Stomach (tissue), 9 donors: ENCODE data around the gene LRP1. TPM values are rescaled to one million over a fixed set of nuclear protein-coding genes. Genes with fewer than 3 reads are reported as not detected.

ENCODE experiments used
- DNase-seq, 2 donors: peaks; one replicate each; pipeline versions ENCODE4 v3.0.0 to v3.0.0-alpha.2; 2013 to 2019
- H3K27ac ChIP-seq, 5 donors: fragments of 200-600 bp in 4 of 5; sonication (generic) in 4 of 5; one replicate each; pipeline ENCODE4 v1.5.1; 2013 to 2019; ENCODE audit warnings: mild to moderate bottlenecking in 1 of 5, moderate library complexity in 1 of 5
- H3K27me3 ChIP-seq, 3 donors: fragments of 200-600 bp; sonication (generic); one replicate each; pipeline ENCODE4 v1.5.1; 2017 to 2019; ENCODE audit warnings: mixed run types in 1 of 3
- H3K36me3 ChIP-seq, 4 donors: fragments of 200-600 bp; sonication (generic); 1 replicate in 3 of 4; 2 replicates in 1 of 4; pipeline ENCODE4 v1.5.1; 2016 to 2019
- H3K4me1 ChIP-seq, 4 donors: fragments of 200-600 bp; sonication (generic); one replicate each; pipeline ENCODE4 v1.5.1; 2016 to 2019
- H3K4me3 ChIP-seq, 4 donors: fragments of 200-600 bp; sonication (generic) in 3 of 4; one replicate each; pipeline ENCODE4 v1.5.1; 2016 to 2019; ENCODE audit warnings: mild to moderate bottlenecking in 1 of 4
- H3K9me3 ChIP-seq, 4 donors: fragments of 200-600 bp; sonication (generic); one replicate each; pipeline ENCODE4 v1.5.1; 2016 to 2019
- EP300 ChIP-seq: sonication (generic); formaldehyde crosslinking; IDR thresholded peaks from one replicate; pipeline ENCODE4 v1.6.1; 2017; ENCODE audit warnings: antibody characterized with exemption
- POLR2A ChIP-seq, 4 donors: fragments of 450-650 bp; IDR thresholded peaks; one replicate each; pipeline ENCODE4 v1.6.1; 2016; ENCODE audit warnings: antibody characterized with exemption in 4 of 4, control low read depth in 2 of 4, mild to moderate bottlenecking in 1 of 4, moderate library complexity in 1 of 4
- POLR2AphosphoS5 ChIP-seq, 3 donors: sonication (generic); formaldehyde crosslinking; IDR thresholded peaks; one replicate each; pipeline ENCODE4 v1.6.1; 2016; ENCODE audit warnings: antibody characterized with exemption in 3 of 3
- WGBS, 5 donors: extraction: QIAGEN DNeasy Blood & Tissue Kit in 3 of 5; methylation state at CpG; one replicate each; pipeline versions ENCODE4 v1.1.5 to v1.1.7; 2013 to 2018; 5-methylcytosine and 5-hydroxymethylcytosine counted together
- intact Hi-C: fragments of 100-400 bp; cut with DNase I; formaldehyde crosslinking; loops from one replicate; pipeline ENCODE4 v1.15.1; 2023; ENCODE audit warnings: low total_unique reads
- polyA plus RNA-seq, 3 donors: library from polyadenylated mRNA; stranded (reverse); fragments of 200-250 nt; gene quantifications; one replicate each; pipeline ENCODE4 v1.2.3, GENCODE V29; 2013
- total RNA-seq, 5 donors: library from RNA; depleted of rRNA; stranded (reverse); fragments of >200 nt; gene quantifications; one replicate each; pipeline versions ENCODE4 v1.1.0 to v1.2.3, GENCODE V29; 2014 to 2016
- TF ChIP-seq, protein P1 (sequence below), 7 experiments: fragments of 450-650 bp in 4 of 7; fragments of 200-600 bp in 3 of 7; sonication (generic) in 3 of 7; IDR thresholded peaks; one replicate each; pipeline ENCODE4 v1.5.1; 2016 to 2019; ENCODE audit warnings: antibody characterized with exemption in 7 of 7, control low read depth in 2 of 7, mild to moderate bottlenecking in 1 of 7
- donor health status: healthy with polysubstance abuse.
- donor health status: Bipolar disorder and iron deficiency.
- donor health status: healthy.

LRP1 gene
- total and polyA plus RNA-seq, 8 donors: 13.5 to 510 (median 100) TPM

DNA sequence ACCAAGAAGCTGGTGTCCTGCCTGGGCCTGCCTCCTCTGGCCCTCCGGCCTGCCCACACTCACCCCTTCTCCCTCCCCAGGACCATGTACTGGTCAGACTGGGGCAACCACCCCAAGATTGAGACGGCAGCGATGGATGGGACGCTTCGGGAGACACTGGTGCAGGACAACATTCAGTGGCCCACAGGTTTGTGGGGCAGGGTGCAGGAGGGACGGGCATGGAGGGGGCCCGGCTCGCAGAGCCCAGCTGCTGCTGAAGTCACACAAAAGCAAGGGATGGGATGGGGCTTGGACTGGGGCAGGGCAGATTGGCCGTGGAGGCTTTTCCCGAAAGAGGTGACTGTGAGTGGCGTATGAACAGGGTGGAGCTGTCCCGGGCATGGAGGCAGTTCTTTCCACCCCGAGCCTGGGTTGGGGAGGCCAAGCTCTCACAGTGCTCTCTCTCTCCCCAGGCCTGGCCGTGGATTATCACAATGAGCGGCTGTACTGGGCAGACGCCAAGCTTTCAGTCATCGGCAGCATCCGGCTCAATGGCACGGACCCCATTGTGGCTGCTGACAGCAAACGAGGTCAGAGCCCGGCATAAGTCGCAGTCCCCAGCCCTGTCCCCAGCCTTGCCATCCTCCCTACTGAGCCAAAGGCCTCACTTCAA is 80.5 kb downstream of the LRP1 start:
- 62 to 81% (median 74%) methylated on average over 15 to 22 of the region's 22 CpGs for WGBS, 5 donors
- H3K27me3 ChIP-seq: peaks cover 0 to 4% (median 0%) of the 10 kb centered on the region in 3 donors
- intact Hi-C loops: no loop called here
- H3K36me3 ChIP-seq: peaks cover 43 to 91% (median 89%) of the 10 kb centered on the region in 4 donors
- TF ChIP-seq POLR2AphosphoS5 (IDR thresholded peaks at IDR 0.05): no peak
- TF ChIP-seq POLR2A (IDR thresholded peaks at IDR 0.05): no peak
- no peak for TF ChIP-seq EP300
- TF ChIP-seq, protein P1, sequence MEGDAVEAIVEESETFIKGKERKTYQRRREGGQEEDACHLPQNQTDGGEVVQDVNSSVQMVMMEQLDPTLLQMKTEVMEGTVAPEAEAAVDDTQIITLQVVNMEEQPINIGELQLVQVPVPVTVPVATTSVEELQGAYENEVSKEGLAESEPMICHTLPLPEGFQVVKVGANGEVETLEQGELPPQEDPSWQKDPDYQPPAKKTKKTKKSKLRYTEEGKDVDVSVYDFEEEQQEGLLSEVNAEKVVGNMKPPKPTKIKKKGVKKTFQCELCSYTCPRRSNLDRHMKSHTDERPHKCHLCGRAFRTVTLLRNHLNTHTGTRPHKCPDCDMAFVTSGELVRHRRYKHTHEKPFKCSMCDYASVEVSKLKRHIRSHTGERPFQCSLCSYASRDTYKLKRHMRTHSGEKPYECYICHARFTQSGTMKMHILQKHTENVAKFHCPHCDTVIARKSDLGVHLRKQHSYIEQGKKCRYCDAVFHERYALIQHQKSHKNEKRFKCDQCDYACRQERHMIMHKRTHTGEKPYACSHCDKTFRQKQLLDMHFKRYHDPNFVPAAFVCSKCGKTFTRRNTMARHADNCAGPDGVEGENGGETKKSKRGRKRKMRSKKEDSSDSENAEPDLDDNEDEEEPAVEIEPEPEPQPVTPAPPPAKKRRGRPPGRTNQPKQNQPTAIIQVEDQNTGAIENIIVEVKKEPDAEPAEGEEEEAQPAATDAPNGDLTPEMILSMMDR (IDR thresholded peaks at IDR 0.05): no peak
- H3K27ac ChIP-seq: peak overlapping the region in 1 of 5 donors; percentile 22
- H3K9me3 ChIP-seq: no peaks in the 10 kb centered on the region
- no peak overlapping the region for H3K4me3 ChIP-seq
- no peak for DNase-seq
- peaks cover 0 to 10% (median 7%) of the 10 kb centered on the region in 4 donors for H3K4me1 ChIP-seq

DNA sequence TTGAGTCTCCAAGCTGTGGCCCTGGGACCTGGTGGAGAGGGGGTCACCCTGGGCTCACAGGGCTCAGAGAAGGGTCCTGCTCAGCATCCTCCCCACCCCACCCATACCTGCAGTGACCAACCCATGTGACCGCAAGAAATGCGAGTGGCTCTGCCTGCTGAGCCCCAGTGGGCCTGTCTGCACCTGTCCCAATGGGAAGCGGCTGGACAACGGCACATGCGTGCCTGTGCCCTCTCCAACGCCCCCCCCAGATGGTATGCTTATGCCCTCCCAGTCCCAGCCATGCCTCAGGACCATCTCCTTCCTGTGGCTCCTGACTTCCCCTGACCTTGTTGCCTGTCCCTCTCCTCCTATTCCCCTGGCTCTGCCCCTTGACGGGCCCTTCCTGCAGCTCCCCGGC is 81.6 kb downstream of the LRP1 start:
- no peak for DNase-seq
- peaks cover 34 to 79% (median 77%) of the 10 kb centered on the region in 4 donors for H3K36me3 ChIP-seq
- H3K4me3 ChIP-seq: no peak overlapping the region
- H3K27ac ChIP-seq: no peak overlapping the region
- intact Hi-C loops: loop anchor here (5.0 kb wide), 1 partner anchor 37 kb away; no protein-coding TSS in a partner anchor
- 87 to 91% (median 88%) methylated on average over 6 to 8 of the region's 8 CpGs for WGBS, 5 donors
- no peaks in the 10 kb centered on the region for H3K9me3 ChIP-seq
- TF ChIP-seq POLR2AphosphoS5 (IDR thresholded peaks at IDR 0.05) (no peak), POLR2A (IDR thresholded peaks at IDR 0.05) (no peak), EP300 (no peak)
- TF ChIP-seq, protein P1 (IDR thresholded peaks at IDR 0.05): no peak
- peaks cover 0 to 22% (median 16%) of the 10 kb centered on the region in 4 donors for H3K4me1 ChIP-seq
- H3K27me3 ChIP-seq: peaks cover 3 to 15% (median 9%) of the 10 kb centered on the region in 3 donors

DNA sequence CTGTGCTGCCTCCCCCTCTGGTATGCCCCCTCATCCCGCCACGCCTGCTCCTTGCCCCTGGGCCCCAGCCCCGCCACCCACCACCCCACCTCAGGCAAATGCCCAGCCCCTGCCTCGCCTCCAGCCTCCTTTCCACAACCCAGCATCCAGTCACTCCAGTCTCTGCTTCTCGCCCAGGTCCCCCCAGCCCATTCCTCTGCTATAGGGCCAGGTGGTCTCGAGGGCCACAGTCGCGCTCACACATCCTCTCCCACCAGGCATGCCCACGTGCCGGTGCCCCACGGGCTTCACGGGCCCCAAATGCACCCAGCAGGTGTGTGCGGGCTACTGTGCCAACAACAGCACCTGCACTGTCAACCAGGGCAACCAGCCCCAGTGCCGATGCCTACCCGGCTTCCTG is 82.2 kb downstream of the LRP1 start:
- Histone ChIP-seq H3K9me3 (no peaks in the 10 kb centered on the region), H3K4me1 (peaks cover 0 to 25% (median 17%) of the 10 kb centered on the region in 4 donors), H3K27ac (no peak overlapping the region), H3K36me3 (peaks cover 29 to 74% (median 72%) of the 10 kb centered on the region in 4 donors), H3K27me3 (peaks cover 8 to 21% (median 15%) of the 10 kb centered on the region in 3 donors), H3K4me3 (no peak overlapping the region)
- intact Hi-C loops: loop anchor here (5.0 kb wide), 1 partner anchor 37 kb away; no protein-coding TSS in a partner anchor
- TF ChIP-seq EP300 (no peak), POLR2AphosphoS5 (IDR thresholded peaks at IDR 0.05) (no peak), POLR2A (IDR thresholded peaks at IDR 0.05) (no peak)
- DNase-seq: no peak
- 90 to 94% (median 93%) methylated on average over 12 to 15 of the region's 15 CpGs for WGBS, 5 donors

DNA sequence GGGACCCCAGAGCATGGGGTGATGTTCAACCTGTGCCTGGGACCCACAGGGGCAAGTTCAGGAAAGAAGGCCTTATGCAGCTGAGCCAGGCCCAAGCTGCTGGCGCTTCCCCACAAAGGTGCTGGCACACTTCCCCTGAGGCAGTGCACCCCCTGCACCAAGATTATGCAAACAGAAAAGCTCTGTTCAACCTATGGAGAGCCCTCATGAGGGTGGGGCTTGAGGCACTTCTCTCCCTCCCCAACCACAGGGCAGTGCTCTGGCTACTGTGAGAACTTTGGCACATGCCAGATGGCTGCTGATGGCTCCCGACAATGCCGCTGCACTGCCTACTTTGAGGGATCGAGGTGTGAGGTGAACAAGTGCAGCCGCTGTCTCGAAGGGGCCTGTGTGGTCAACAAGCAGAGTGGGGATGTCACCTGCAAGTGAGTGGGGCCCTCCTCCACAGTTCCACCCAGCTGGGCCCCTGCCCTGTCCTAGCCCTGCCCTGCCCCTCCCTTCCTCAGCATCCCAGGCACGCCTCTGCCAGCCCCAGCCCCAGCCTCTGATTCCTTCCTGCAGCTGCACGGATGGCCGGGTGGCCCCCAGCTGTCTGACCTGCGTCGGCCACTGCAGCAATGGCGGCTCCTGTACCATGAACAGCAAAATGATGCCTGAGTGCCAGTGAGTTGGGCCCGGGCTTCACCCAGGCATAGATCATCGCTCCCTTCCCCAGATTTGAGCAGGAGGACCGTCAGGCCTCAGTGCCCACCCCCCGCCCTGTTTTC is 82.8 kb downstream of the LRP1 start:
- H3K36me3 ChIP-seq: peaks cover 23 to 67% (median 65%) of the 10 kb centered on the region in 4 donors
- WGBS, 5 donors: 69 to 84% (median 78%) methylated on average over 13 to 16 of the region's 16 CpGs

More for the DNA sequence above, 82.8 kb downstream of the LRP1 start:
- H3K9me3 ChIP-seq: no peaks in the 10 kb centered on the region
- H3K27ac ChIP-seq: no peak overlapping the region
- H3K4me3 ChIP-seq: no peak overlapping the region
- no peak for DNase-seq
- no peak for TF ChIP-seq POLR2A (IDR thresholded peaks at IDR 0.05)
- TF ChIP-seq, protein P1 (IDR thresholded peaks at IDR 0.05): no peak
- no peak for TF ChIP-seq POLR2AphosphoS5 (IDR thresholded peaks at IDR 0.05)
- no peak for TF ChIP-seq EP300
- peaks cover 5 to 31% (median 24%) of the 10 kb centered on the region in 4 donors for H3K4me1 ChIP-seq
- H3K27me3 ChIP-seq: peaks cover 15 to 27% (median 21%) of the 10 kb centered on the region in 3 donors
- intact Hi-C loops: loop anchor here (5.0 kb wide), 1 partner anchor 36 kb away; no protein-coding TSS in a partner anchor
